Activated T-helper 2 cell treated with anti-CD3 and anti-CD28 coated beads, Interferon-gamma antibody, Interleukin-2, Interleukin-4, amounts not matched to agents 10 μg/mL and 5 μg/mL and 100 μg/mL, durations not matched to agents 14 hours and 24 hours and 36 hours (primary cell): ENCODE results near the gene DPY19L1. TPM values are rescaled to one million over a fixed set of nuclear protein-coding genes. Genes with fewer than 3 reads are reported as not detected.
"Not testable (repeated sequence)": the region's sequence is repeated elsewhere in the genome, so short reads cannot be mapped to it uniquely, and the experiment has no call there.

Experiments
- DNase-seq: peaks from one replicate; pipeline ENCODE4 v3.0.0; 2021; ENCODE audit warnings: low spot score
- H3K27ac Mint-ChIP-seq: one replicate; pipeline ENCODE4 v1.8.0; 2021; ENCODE audit warnings: mixed read lengths
- H3K27me3 Mint-ChIP-seq: one replicate; pipeline ENCODE4 v1.8.0; 2021; ENCODE audit warnings: low read depth, mixed read lengths
- H3K36me3 Mint-ChIP-seq: one replicate; pipeline ENCODE4 v1.8.0; 2021; ENCODE audit warnings: low read depth, mixed read lengths
- H3K4me1 Mint-ChIP-seq: one replicate; pipeline ENCODE4 v1.8.0; 2021; ENCODE audit warnings: low read depth, mixed read lengths
- H3K4me3 Mint-ChIP-seq: one replicate; pipeline ENCODE4 v1.8.0; 2021; ENCODE audit warnings: low read depth, mild to moderate bottlenecking, moderate library complexity, mixed read lengths
- H3K9me3 Mint-ChIP-seq: one replicate; pipeline ENCODE4 v1.8.0; 2021; ENCODE audit warnings: mixed read lengths
- intact Hi-C: fragments of 100-400 bp; cut with micrococcal nuclease; formaldehyde crosslinking; loops from one replicate; pipeline ENCODE4 v1.15.1; 2023
- total RNA-seq: library from RNA; stranded (reverse); gene quantifications from 2 replicates; pipeline ENCODE4 v1.2.3, GENCODE V29; 2022

Gene DPY19L1
- total RNA-seq, 1 donor from 2014 or later: 21.9 TPM

DNA sequence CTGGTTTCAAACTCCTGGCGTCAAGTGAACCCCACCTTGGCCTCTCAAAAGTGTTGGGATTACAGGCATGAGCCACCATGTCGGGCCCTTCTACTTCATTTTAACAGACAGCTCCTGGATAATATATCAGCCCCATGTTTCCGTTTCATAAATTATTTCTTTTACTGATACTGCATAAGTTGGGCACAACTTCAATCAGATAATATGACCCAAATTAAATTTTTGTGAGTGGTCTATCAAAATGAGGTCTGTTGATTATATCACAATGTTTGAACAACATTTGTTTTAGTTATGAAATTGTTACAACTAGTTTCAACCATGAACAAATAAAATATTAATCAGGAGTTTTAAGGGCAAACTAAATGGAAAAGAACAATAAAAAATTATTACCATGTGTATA, 70.8 kb downstream of the DPY19L1 start:
- intact Hi-C loops, H3K27ac Mint-ChIP-seq, H3K9me3 Mint-ChIP-seq, H3K4me3 Mint-ChIP-seq, DNase-seq, H3K27me3 Mint-ChIP-seq, H3K36me3 Mint-ChIP-seq, H3K4me1 Mint-ChIP-seq: not testable (repeated sequence)

GRCh38 chr7:34958021-34958420, 79.3 kb downstream of the DPY19L1 start:
- H3K4me1 Mint-ChIP-seq: peaks cover 7% of the 10 kb centered on the region
- no peak overlapping the region for H3K27ac Mint-ChIP-seq
- DNase-seq: no peak
- intact Hi-C loops: no loop called here
- no peaks in the 10 kb centered on the region for H3K27me3 Mint-ChIP-seq
- H3K4me3 Mint-ChIP-seq: no peak overlapping the region
- H3K9me3 Mint-ChIP-seq: no peaks in the 10 kb centered on the region
- H3K36me3 Mint-ChIP-seq: peaks cover 3% of the 10 kb centered on the region

GRCh38 chr7:34952822-34953221, 84.5 kb downstream of the DPY19L1 start:
- peaks cover 3% of the 10 kb centered on the region for H3K36me3 Mint-ChIP-seq
- no peak overlapping the region for H3K4me3 Mint-ChIP-seq
- no peak for DNase-seq
- H3K27me3 Mint-ChIP-seq: no peaks in the 10 kb centered on the region
- peaks cover 7% of the 10 kb centered on the region for H3K4me1 Mint-ChIP-seq
- intact Hi-C loops: no loop called here
- H3K27ac Mint-ChIP-seq: no peak overlapping the region
- H3K9me3 Mint-ChIP-seq: no peaks in the 10 kb centered on the region

DNA sequence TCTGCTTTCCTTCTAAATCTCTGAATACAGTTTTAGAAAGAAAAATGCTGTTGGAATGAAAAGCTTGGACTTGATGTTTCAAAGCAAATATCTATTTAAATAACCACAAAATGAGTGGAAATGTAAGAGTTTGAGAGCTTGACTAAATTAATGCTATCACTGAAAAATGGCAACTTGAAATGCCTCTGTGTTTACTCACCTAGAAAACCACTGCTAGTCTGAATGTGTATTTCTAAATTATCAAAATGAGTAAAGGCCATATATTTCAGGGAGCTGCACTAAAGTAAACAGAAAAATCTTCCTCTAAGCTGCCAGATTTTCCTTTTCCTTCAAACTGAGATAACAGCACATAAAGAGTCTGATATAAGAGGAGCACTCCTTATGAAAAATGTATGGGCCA, 87.9 kb downstream of the DPY19L1 start:
- H3K36me3 Mint-ChIP-seq: no peaks in the 10 kb centered on the region
- no peaks in the 10 kb centered on the region for H3K9me3 Mint-ChIP-seq
- no peak for DNase-seq
- no peak overlapping the region for H3K4me3 Mint-ChIP-seq
- no peak overlapping the region for H3K27ac Mint-ChIP-seq
- intact Hi-C loops: no loop called here
- peaks cover 4% of the 10 kb centered on the region for H3K4me1 Mint-ChIP-seq
- H3K27me3 Mint-ChIP-seq: no peaks in the 10 kb centered on the region

DNA sequence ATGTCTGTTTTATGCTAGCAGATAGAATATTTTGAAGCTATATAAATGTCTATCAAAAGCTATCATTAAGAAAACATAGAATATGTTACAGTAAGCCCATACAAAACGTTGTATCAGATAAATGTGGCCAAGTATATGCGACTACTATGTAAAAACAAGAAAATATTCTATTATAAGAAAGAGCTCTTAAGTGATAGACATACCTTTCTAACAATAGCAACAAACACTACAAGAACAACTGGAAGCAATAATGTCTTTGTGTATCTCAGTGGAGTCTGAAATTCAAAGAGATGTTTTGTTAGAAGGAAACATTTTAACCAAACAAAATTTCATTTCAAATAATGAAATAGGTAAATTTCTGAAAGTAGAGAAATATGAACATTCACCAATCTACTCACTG, 89.9 kb downstream of the DPY19L1 start:
- H3K36me3 Mint-ChIP-seq, intact Hi-C loops, H3K4me3 Mint-ChIP-seq, H3K27ac Mint-ChIP-seq, H3K9me3 Mint-ChIP-seq, H3K4me1 Mint-ChIP-seq, H3K27me3 Mint-ChIP-seq, DNase-seq: not testable (repeated sequence)

DNA sequence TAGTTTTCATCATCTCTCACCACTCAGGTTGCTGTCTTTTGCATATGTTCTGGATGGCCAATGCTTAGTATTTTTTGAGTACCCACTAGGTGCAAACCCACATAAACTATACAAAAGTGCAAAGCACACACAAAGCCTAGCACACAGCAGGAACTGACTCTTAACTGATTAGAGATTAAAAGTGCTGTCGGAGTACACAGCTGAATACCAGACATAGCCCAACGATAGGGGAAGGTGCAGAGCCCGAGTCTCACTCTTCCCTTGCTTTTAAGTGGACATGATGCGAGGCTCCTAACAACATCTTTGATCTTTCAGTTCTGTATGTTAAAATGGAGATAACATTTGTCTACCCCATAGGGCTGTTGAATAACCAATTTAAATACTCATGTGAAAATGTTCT, 90.8 kb downstream of the DPY19L1 start:
- Mint-ChIP-seq H3K27me3 (no peaks in the 10 kb centered on the region), H3K4me1 (no peaks in the 10 kb centered on the region), H3K36me3 (no peaks in the 10 kb centered on the region), H3K4me3 (no peak overlapping the region), H3K9me3 (no peaks in the 10 kb centered on the region), H3K27ac (no peak overlapping the region)
- intact Hi-C loops: no loop called here
- no peak for DNase-seq

- H3K4me3 Mint-ChIP-seq, H3K36me3 Mint-ChIP-seq, DNase-seq, intact Hi-C loops, H3K27me3 Mint-ChIP-seq, H3K9me3 Mint-ChIP-seq, H3K27ac Mint-ChIP-seq, H3K4me1 Mint-ChIP-seq: not testable (repeated sequence)
These were observed 91.3 kb downstream of the DPY19L1 start for GRCh38 chr7:34945894-34946477.

GRCh38 chr7:34939175-34939574, 98.1 kb downstream of the DPY19L1 start:
- no peaks in the 10 kb centered on the region for H3K27me3 Mint-ChIP-seq
- no peak for DNase-seq
- H3K9me3 Mint-ChIP-seq: no peaks in the 10 kb centered on the region
- H3K36me3 Mint-ChIP-seq: peaks cover 4% of the 10 kb centered on the region
- H3K4me1 Mint-ChIP-seq: peaks cover 3% of the 10 kb centered on the region
- H3K4me3 Mint-ChIP-seq: no peak overlapping the region
- H3K27ac Mint-ChIP-seq: no peak overlapping the region
- intact Hi-C loops: no loop called here

- H3K4me3 Mint-ChIP-seq, H3K4me1 Mint-ChIP-seq, DNase-seq, H3K9me3 Mint-ChIP-seq, intact Hi-C loops, H3K27ac Mint-ChIP-seq, H3K36me3 Mint-ChIP-seq, H3K27me3 Mint-ChIP-seq: not testable (repeated sequence)
These were observed 101.5 kb downstream of the DPY19L1 start for GRCh38 chr7:34935735-34936165.

GRCh38 chr7:34931739-34932138, 105.5 kb downstream of the DPY19L1 start:
- Mint-ChIP-seq H3K4me1 (peaks cover 10% of the 10 kb centered on the region), H3K27ac (no peak overlapping the region), H3K4me3 (no peak overlapping the region), H3K9me3 (no peaks in the 10 kb centered on the region), H3K36me3 (peaks cover 3% of the 10 kb centered on the region), H3K27me3 (no peaks in the 10 kb centered on the region)
- intact Hi-C loops: no loop called here
- no peak for DNase-seq

GRCh38 chr7:34929783-34930182, 107.5 kb downstream of the DPY19L1 start:
- not testable (repeated sequence) for DNase-seq, H3K4me1 Mint-ChIP-seq, H3K9me3 Mint-ChIP-seq, H3K36me3 Mint-ChIP-seq, H3K4me3 Mint-ChIP-seq, H3K27ac Mint-ChIP-seq, H3K27me3 Mint-ChIP-seq
- intact Hi-C loops: loop anchor here (5.0 kb wide), 1 partner anchor 63 kb away; no protein-coding TSS in a partner anchor

DNA sequence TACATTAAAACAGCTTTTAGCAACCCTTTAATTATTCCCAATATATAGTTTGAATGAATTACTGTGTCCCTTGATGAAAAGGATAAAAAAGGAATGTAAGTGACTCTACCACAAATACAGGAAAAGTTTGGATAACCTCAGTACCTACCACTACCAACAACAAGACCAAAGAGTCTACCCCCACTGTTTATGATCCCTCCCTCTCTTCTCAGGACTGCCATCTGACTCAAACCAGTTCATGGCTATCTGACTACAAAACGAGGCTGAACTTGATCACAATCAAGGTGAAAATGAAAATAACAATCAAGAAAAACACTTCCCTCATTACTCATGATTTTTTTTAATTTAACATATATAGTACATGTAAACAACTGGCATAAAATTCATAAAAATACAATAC, 108.7 kb downstream of the DPY19L1 start:
- H3K9me3 Mint-ChIP-seq: no peaks in the 10 kb centered on the region
- H3K27me3 Mint-ChIP-seq: no peaks in the 10 kb centered on the region
- no peak for DNase-seq
- intact Hi-C loops: loop anchor here (5.0 kb wide), 1 partner anchor 64 kb away; no protein-coding TSS in a partner anchor
- peaks cover 7% of the 10 kb centered on the region for H3K4me1 Mint-ChIP-seq
- no peak overlapping the region for H3K27ac Mint-ChIP-seq
- H3K4me3 Mint-ChIP-seq: no peak overlapping the region
- H3K36me3 Mint-ChIP-seq: peaks cover 3% of the 10 kb centered on the region

- Mint-ChIP-seq H3K4me1 (peaks cover 7% of the 10 kb centered on the region), H3K4me3 (no peak overlapping the region), H3K27me3 (peaks cover 2% of the 10 kb centered on the region), H3K9me3 (no peaks in the 10 kb centered on the region), H3K27ac (no peak overlapping the region), H3K36me3 (peaks cover 3% of the 10 kb centered on the region)
- intact Hi-C loops: loop anchor here (5.0 kb wide), 1 partner anchor 64 kb away; no protein-coding TSS in a partner anchor
- DNase-seq: peak; percentile 22
These were observed 109.2 kb downstream of the DPY19L1 start for GRCh38 chr7:34928052-34928451.

- H3K36me3 Mint-ChIP-seq, intact Hi-C loops, H3K4me3 Mint-ChIP-seq, H3K27me3 Mint-ChIP-seq, H3K27ac Mint-ChIP-seq, H3K9me3 Mint-ChIP-seq, DNase-seq, H3K4me1 Mint-ChIP-seq: not testable (repeated sequence)
These were observed 116.8 kb downstream of the DPY19L1 start for GRCh38 chr7:34920470-34920869.
